SK-N-MC (cell line): ENCODE measurements around the gene JMJD1C.
A peak's percentile ranks its signal among the peaks of the same experiment; 100 is the strongest.

Source experiments
- DNase-seq: peaks from one replicate; pipeline ENCODE4 v3.0.0-alpha.2; 2011; ENCODE audit warnings: low read depth, low spot score
- H3K27ac ChIP-seq: fragments of 200-600 bp; sonication (generic); 2 replicates; pipeline ENCODE4 v1.5.1; 2016; ENCODE audit warnings: mixed run types
- H3K36me3 ChIP-seq: fragments of 200-600 bp; sonication (generic); 2 replicates; pipeline ENCODE4 v1.6.1; 2017; ENCODE audit warnings: antibody characterized with exemption, low read length, mixed read lengths; ENCODE audit not compliant: insufficient read depth
- H3K4me3 ChIP-seq: fragments of 200-600 bp; sonication (generic); 2 replicates; pipeline ENCODE4 v1.5.1; 2016
- H3K9ac ChIP-seq: fragments of 200-600 bp; sonication (generic); 2 replicates; pipeline ENCODE4 v1.8.0; 2017; ENCODE audit warnings: mixed run types, mixed read lengths; ENCODE audit not compliant: insufficient read length
- H3K9me3 ChIP-seq: fragments of 200-600 bp; sonication (generic); 2 replicates; pipeline ENCODE4 v1.6.1; 2017; ENCODE audit warnings: low read depth, mild to moderate bottlenecking, antibody characterized with exemption, low read length, moderate library complexity, mixed read lengths
- EZH2 ChIP-seq: fragments of 200-600 bp; sonication (generic); IDR thresholded peaks from one replicate; pipeline ENCODE4 v1.6.1; 2017; ENCODE audit warnings: antibody characterized with exemption
- FOXP2 ChIP-seq: optimal IDR thresholded peaks from 2 replicates; pipeline ENCODE3; 2011; ENCODE audit warnings: mild to moderate bottlenecking, moderate library complexity; ENCODE audit not compliant: insufficient read depth; ENCODE audit errors: extremely low read length, control extremely low read depth
- POLR2AphosphoS5 ChIP-seq: IDR thresholded peaks from 2 replicates; pipeline ENCODE4 v1.6.1; 2012; ENCODE audit warnings: mild to moderate bottlenecking, low read depth, low read length, borderline replicate concordance

Gene JMJD1C

DNA sequence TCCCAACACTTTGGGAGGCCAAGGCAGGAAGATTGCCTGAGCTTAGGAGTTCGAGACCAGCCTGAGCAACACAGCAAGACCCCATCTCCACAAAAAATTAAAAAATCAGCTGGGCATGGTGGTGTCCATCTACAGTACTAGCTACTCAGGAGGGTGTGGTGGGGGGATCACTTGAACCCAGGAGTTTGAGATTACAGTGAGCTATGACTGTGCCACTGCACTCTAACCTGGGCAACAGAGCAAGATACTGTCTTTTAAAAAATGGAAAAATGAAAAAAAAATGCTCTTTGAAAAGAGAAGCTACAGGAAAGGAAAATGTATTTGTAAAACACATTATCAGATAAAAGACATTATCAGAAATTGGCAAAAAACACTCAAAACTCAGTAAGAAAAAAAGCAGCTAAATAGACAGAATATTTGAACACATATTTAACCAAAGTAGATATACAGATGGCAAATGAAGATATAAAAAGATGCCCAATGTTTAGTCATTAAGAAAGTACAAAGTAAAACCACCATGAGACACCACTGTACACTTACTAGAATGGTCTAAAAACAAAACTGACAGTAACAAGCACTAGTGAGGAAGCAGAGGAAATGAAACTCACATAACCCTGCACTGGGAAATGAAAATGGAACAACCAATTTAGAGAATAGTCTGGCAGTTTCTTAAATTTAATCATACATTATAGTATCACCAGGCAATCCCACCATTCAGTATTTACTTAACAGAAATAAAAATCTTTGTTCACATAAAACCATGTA is 292.1 kb downstream of the JMJD1C start:
- no peak for DNase-seq
- Histone ChIP-seq H3K4me3 (no peak overlapping the region), H3K36me3 (no peaks in the 10 kb centered on the region), H3K9ac (no peak overlapping the region), H3K9me3 (no peaks in the 10 kb centered on the region), H3K27ac (no peak overlapping the region)
- TF ChIP-seq FOXP2: no peak
- TF ChIP-seq EZH2: no peak
- TF ChIP-seq POLR2AphosphoS5: no peak

DNA sequence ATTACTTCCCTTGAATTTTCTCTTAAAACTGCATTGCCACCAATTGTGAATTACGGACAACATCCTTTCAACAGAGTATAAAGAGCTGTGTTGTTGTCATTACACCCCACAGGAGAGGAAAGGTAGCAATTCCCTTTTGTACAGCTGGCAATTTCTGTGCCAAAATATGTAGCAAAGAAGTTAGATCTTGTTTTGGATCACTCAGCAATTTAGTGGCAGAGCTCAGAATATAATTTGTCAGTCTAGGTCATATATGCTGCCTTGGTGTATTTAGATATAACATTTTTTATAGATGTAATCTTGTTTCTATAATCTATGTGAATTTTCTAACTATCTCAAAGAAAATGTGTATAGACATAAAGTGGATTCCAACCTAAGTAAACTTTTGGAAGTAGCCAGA is 293.9 kb downstream of the JMJD1C start:
- DNase-seq: no peak
- no peak overlapping the region for H3K9ac ChIP-seq
- H3K27ac ChIP-seq: no peak overlapping the region
- no peak overlapping the region for H3K4me3 ChIP-seq
- TF ChIP-seq EZH2 (no peak), POLR2AphosphoS5 (no peak), FOXP2 (no peak)
- H3K36me3 ChIP-seq: no peaks in the 10 kb centered on the region; the same call in 1 of the 2 replicates
- H3K9me3 ChIP-seq: no peaks in the 10 kb centered on the region

DNA sequence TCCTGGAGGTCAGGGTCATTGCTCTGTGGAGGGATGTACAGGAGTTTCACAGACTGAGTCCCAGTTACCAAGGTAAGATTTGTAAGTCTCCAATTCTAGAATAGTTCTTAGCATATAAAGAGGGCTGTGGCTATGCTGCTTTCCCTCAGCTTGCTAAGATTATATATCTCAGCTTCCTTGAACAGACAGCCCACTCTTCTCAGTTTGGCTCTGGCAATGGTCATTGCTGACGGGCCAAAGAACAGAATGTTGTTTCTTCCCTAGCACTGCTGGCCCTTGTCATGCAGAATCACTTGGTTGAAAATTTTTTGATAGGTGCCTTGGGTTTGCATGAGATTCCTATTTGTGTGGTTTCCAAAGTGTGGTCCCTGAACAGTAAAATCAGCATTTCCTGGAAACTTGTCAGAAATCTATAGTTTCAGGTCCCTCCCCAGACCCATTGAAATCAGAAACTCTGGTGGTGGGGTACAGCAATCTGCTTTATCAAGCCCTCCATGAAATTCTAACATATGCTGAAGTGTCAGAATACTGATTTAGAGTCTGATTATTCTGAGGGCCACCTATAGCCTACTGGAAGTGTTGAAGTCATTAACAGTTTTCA is 294.4 kb downstream of the JMJD1C start:
- H3K27ac ChIP-seq: no peak overlapping the region
- no peaks in the 10 kb centered on the region for H3K9me3 ChIP-seq
- H3K36me3 ChIP-seq: no peaks in the 10 kb centered on the region; the same call in 1 of the 2 replicates
- no peak overlapping the region for H3K9ac ChIP-seq
- TF ChIP-seq POLR2AphosphoS5 (no peak), EZH2 (no peak), FOXP2 (no peak)
- DNase-seq: no peak
- H3K4me3 ChIP-seq: no peak overlapping the region

DNA sequence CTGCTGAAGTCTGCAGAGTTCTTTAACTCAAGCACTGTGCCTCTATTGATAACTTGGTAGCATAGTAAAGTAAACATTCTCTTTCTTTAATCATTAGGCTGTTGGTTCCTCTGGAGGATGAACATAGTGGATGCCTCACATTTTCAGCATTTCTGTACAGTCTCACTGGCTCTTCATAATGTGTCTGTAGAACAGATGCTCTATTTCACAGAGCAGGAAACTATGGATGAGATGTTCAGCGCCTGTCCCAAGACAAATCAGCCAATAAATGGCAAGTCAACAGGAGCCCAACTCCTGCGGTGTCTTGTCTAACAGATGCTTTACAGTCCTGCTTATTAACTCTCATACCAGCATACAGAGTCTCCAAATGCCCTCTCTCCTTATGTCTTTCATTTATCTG is 296.2 kb downstream of the JMJD1C start:
- H3K9ac ChIP-seq: no peak overlapping the region
- no peak overlapping the region for H3K4me3 ChIP-seq
- H3K27ac ChIP-seq: no peak overlapping the region
- no peaks in the 10 kb centered on the region; the same call in 1 of the 2 replicates for H3K36me3 ChIP-seq
- DNase-seq: no peak
- no peaks in the 10 kb centered on the region for H3K9me3 ChIP-seq
- TF ChIP-seq FOXP2 (no peak), EZH2 (no peak), POLR2AphosphoS5 (no peak)

DNA sequence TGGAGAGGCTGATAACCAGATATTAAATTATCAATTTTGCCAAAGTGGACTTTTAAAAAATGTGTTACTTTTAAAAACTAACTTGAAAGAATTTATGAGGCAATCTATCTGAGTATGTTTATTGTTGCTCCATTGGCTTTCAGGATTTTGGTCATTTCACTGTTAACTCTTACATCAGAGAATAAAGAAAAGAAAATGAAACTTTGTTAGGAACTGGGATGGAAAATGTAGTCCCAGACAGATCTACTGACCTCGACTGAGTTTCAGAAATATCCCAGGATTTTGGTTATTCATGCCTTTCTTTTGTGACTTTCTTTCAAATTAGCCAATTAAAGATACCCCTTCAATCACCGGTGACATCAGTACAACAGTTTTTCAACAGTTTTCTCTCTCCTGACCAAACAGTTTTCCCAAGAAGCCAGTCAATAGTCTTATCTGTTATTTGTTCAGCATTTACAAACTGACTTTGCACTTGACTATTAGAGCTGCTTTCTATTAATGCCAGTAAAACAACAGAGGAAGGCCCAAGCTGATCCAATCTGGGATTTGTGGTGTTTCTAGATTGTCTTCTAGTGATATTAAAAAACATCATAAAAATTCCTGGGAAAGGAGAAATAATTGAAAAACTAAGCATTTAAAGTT is 296.8 kb downstream of the JMJD1C start:
- Histone ChIP-seq H3K4me3 (no peak overlapping the region), H3K36me3 (no peaks in the 10 kb centered on the region; the same call in 1 of the 2 replicates), H3K9ac (no peak overlapping the region), H3K27ac (no peak overlapping the region), H3K9me3 (no peaks in the 10 kb centered on the region)
- TF ChIP-seq FOXP2 (no peak), EZH2 (no peak), POLR2AphosphoS5 (no peak)
- DNase-seq: no peak

DNA sequence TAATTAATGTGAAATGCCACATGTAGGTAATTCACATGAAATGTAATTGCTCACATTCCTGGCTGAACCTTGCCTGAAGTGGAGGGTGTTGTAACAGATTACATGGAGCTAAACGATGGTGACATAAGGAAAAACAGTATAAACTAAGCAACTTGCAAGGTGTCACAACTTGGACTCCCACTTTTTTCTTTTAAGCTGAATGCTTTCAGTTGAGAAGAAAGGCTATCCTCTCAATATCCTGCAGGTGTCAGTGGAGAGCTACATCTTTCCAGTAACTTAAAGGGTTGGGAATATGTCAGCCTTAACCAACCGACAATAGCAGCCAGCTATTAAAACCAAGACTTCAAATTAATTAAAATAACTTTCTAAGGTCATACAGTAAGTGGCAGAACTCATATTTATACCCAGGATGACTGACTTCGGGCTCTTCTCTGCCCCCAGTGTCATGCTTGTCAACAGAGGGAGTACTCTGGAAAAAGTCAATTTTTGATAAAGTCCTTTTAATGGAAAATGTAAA is 299.0 kb downstream of the JMJD1C start:
- no peaks in the 10 kb centered on the region; the same call in 1 of the 2 replicates for H3K36me3 ChIP-seq
- peak; percentile 50 for DNase-seq

DNA sequence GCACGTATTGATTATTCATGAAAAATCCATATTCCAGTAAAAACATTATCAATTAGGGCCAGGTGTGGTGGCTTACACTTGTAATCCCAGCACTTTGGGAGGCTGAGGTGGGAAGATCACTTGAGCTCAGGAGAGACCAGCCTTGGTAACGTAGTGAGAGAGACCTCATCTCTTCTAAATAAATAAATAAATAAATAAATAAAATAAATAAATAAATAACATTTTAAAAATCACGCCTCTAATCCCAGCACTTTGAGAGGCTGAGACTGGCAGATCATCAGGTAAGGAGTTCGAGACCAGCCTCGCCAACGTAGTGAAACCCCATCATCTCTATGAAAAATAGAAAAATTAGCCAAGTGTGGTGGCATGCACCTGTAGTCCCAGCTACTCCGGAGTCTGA is 300.5 kb downstream of the JMJD1C start:
- no peak overlapping the region for H3K9ac ChIP-seq
- TF ChIP-seq FOXP2: no peak
- TF ChIP-seq POLR2AphosphoS5: no peak
- TF ChIP-seq EZH2: no peak
- H3K36me3 ChIP-seq: no peaks in the 10 kb centered on the region; the same call in 1 of the 2 replicates
- H3K27ac ChIP-seq: no peak overlapping the region
- DNase-seq: no peak
- H3K4me3 ChIP-seq: no peak overlapping the region
- H3K9me3 ChIP-seq: no peaks in the 10 kb centered on the region

More for the DNA sequence above, 299.0 kb downstream of the JMJD1C start:
- Histone ChIP-seq H3K9me3 (no peaks in the 10 kb centered on the region), H3K27ac (no peak overlapping the region), H3K9ac (no peak overlapping the region), H3K4me3 (no peak overlapping the region)
- TF ChIP-seq EZH2 (no peak), FOXP2 (no peak), POLR2AphosphoS5 (no peak)

DNA sequence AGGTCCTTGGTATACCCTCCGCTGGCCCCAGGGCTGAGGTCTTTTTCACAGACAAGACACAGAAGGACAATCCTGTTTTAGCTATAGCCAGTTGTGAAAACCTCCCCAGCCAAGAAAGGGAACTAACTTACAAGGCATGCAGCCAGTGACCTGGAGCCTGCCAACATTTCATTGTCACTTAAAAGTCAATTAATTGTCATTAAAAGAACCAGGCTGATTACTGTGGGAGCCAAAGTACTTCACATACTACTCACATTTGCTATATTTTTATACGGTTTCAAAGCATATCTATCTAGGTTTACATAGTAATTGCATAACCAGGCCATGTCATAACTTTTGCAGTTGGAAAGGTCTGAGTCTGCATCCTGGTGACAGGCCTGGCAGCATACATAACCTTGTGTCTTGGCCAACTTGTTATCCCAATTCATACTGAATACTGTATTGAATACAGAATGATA is 301.6 kb downstream of the JMJD1C start:
- no peak overlapping the region for H3K27ac ChIP-seq
- H3K36me3 ChIP-seq: no peaks in the 10 kb centered on the region; the same call in 1 of the 2 replicates
- TF ChIP-seq FOXP2 (no peak), EZH2 (no peak), POLR2AphosphoS5 (no peak)
- DNase-seq: no peak
- H3K9me3 ChIP-seq: no peaks in the 10 kb centered on the region
- no peak overlapping the region for H3K4me3 ChIP-seq
- no peak overlapping the region for H3K9ac ChIP-seq
